RCC 7860 (cell line): ENCODE measurements around the gene SLC7A8.
A peak's percentile ranks its signal among the peaks of the same experiment; 100 is the strongest.

Source experiments
- DNase-seq: peaks from one replicate; pipeline ENCODE4 v3.0.0-alpha.2; 2015; ENCODE audit warnings: low spot score
- FAIRE-seq: peaks from 2 replicates; lab custom pipeline; 2012; peaks lifted over from hg19 to GRCh38; lab: Jason Lieb, UNC

Gene SLC7A8

GRCh38 chr14:23101213-23101970, 82.1 kb downstream of the SLC7A8 start:
- FAIRE-seq (no peak), DNase-seq (no peak)

GRCh38 chr14:23099212-23099861, 84.1 kb downstream of the SLC7A8 start:
- FAIRE-seq (no peak), DNase-seq (no peak)

GRCh38 chr14:23097786-23098185, 85.7 kb downstream of the SLC7A8 start:
- no peak for DNase-seq
- FAIRE-seq: no peak

GRCh38 chr14:23095196-23096108, 88.0 kb downstream of the SLC7A8 start, which contains the start of gene C14orf119:
C14orf119 (plus strand) TSS chr14:23095505; CDS start chr14:23097659, 2,154 bp downstream.
- peak; percentile 91 for FAIRE-seq
- DNase-seq: peak; percentile 93

- DNase-seq: peak; percentile 26
- FAIRE-seq: no peak
Observed at GRCh38 chr14:23094666-23095195, 88.7 kb downstream of the SLC7A8 start, which contains the start of gene ACIN1. ACIN1 (minus strand) TSS chr14:23095136; CDS start chr14:23095112, 24 bp downstream.

- FAIRE-seq (no peak), DNase-seq (no peak)
Observed at GRCh38 chr14:23093991-23094665, 89.3 kb downstream of the SLC7A8 start.

GRCh38 chr14:23093526-23093925, 89.9 kb downstream of the SLC7A8 start:
- DNase-seq: no peak
- no peak for FAIRE-seq

- FAIRE-seq: no peak
- DNase-seq: no peak
Observed at GRCh38 chr14:23093104-23093503, 90.4 kb downstream of the SLC7A8 start.

GRCh38 chr14:23091294-23092225, 91.9 kb downstream of the SLC7A8 start:
- FAIRE-seq (no peak), DNase-seq (no peak)

GRCh38 chr14:23090254-23090636, 93.2 kb downstream of the SLC7A8 start:
- FAIRE-seq (no peak), DNase-seq (no peak)

GRCh38 chr14:23089498-23090253, 93.8 kb downstream of the SLC7A8 start:
- DNase-seq (no peak), FAIRE-seq (no peak)

GRCh38 chr14:23086565-23086964, 96.9 kb downstream of the SLC7A8 start:
- FAIRE-seq (no peak), DNase-seq (no peak)

GRCh38 chr14:23085458-23085857, 98.0 kb downstream of the SLC7A8 start:
- FAIRE-seq: no peak
- DNase-seq: no peak

- FAIRE-seq (no peak), DNase-seq (no peak)
Observed at GRCh38 chr14:23080474-23080873, 103.0 kb downstream of the SLC7A8 start.

GRCh38 chr14:23079716-23080115, 103.7 kb downstream of the SLC7A8 start:
- no peak for FAIRE-seq
- DNase-seq: peak; percentile 10

GRCh38 chr14:23078692-23079116, 104.8 kb downstream of the SLC7A8 start:
- peak; percentile 80 for DNase-seq
- peak; percentile 87 for FAIRE-seq

GRCh38 chr14:23077962-23078361, 105.5 kb downstream of the SLC7A8 start:
- no peak for FAIRE-seq
- DNase-seq: no peak

GRCh38 chr14:23076785-23077408, 106.6 kb downstream of the SLC7A8 start:
- FAIRE-seq: no peak

More at GRCh38 chr14:23076785-23077408, 106.6 kb downstream of the SLC7A8 start:
- no peak for DNase-seq
